ENCODE results near the gene SIGLEC1. TPM values are rescaled to one million over a fixed set of nuclear protein-coding genes. Genes with fewer than 3 reads are reported as not detected.

SIGLEC1 gene
- total RNA-seq, 1 donor from 2014 or later, result 53.6 TPM

DNA sequence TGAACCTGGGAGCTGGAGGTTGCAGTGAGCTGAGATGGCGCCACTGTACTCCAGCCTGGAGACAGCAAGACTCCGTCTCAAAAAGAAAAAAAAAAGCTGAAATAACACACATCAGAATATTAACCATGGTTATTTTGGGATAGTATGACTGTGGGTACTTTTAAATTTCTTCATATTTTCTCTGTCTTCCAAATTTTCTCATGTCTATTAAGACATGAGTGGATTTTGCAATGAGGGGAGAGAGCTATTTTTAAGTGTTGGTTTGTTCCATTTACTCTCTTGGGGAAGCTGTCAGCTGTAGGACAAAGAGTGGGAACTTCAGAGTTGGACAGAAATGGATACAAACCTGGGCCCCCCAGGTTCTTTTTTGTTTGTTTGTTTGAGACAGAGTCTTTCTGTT is 44.9 kb upstream of the SIGLEC1 start:
- Histone ChIP-seq H3K27me3 (no peaks in the 10 kb centered on the region), H3K9me3 (no peaks in the 10 kb centered on the region), H3K4me1 (peaks cover 12% of the 10 kb centered on the region), H3K27ac (no peak overlapping the region), H3K36me3 (peaks cover 8% of the 10 kb centered on the region), H3K4me3 (no peak overlapping the region)
- TF ChIP-seq, protein P1, sequence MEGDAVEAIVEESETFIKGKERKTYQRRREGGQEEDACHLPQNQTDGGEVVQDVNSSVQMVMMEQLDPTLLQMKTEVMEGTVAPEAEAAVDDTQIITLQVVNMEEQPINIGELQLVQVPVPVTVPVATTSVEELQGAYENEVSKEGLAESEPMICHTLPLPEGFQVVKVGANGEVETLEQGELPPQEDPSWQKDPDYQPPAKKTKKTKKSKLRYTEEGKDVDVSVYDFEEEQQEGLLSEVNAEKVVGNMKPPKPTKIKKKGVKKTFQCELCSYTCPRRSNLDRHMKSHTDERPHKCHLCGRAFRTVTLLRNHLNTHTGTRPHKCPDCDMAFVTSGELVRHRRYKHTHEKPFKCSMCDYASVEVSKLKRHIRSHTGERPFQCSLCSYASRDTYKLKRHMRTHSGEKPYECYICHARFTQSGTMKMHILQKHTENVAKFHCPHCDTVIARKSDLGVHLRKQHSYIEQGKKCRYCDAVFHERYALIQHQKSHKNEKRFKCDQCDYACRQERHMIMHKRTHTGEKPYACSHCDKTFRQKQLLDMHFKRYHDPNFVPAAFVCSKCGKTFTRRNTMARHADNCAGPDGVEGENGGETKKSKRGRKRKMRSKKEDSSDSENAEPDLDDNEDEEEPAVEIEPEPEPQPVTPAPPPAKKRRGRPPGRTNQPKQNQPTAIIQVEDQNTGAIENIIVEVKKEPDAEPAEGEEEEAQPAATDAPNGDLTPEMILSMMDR (IDR thresholded peaks at IDR 0.05), result no peak
- ATAC-seq (no peak), DNase-seq (no peak)
- intact Hi-C loops (cut with DNase I), result no loop called here

DNA sequence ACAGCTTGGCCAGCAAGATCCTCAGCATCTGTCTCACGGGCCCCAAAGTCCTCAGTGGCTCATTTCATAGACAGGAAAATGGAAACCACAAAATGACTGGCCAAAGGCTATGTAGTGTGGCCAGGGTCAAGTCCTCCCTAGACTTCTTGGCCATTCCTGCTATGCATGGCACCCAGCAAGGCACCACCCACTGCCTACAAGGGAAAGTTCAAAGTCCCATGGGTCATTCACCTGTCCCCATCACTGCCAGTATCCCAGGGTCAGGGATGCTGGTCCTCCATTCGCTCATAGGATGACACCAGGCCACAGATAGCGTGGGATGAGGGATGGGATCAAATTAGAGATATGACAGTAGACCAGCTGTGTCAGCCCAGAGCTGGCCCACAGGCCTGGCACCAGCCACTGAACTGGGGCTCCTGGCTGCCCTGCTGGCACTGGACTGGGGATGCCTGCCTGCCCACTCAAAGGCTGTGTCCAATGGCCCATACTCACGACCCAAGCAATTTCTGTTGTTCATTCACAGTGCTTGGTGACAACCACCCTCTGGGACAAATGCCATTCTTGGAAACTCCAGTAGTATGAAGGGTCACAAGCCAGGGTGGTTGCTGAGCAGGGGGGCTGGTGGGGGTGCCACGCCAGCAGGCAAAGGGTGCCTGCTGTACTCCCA is 43.5 kb upstream of the SIGLEC1 start:
- Histone ChIP-seq H3K9me3 (no peaks in the 10 kb centered on the region), H3K36me3 (peaks cover 4% of the 10 kb centered on the region), H3K4me3 (no peak overlapping the region), H3K4me1 (peaks cover 12% of the 10 kb centered on the region), H3K27me3 (no peaks in the 10 kb centered on the region), H3K27ac (no peak overlapping the region)
- TF ChIP-seq, protein P1 (IDR thresholded peaks at IDR 0.05), result no peak
- no peak for ATAC-seq
- intact Hi-C loops (cut with DNase I), result no loop called here
- DNase-seq, result no peak

DNA sequence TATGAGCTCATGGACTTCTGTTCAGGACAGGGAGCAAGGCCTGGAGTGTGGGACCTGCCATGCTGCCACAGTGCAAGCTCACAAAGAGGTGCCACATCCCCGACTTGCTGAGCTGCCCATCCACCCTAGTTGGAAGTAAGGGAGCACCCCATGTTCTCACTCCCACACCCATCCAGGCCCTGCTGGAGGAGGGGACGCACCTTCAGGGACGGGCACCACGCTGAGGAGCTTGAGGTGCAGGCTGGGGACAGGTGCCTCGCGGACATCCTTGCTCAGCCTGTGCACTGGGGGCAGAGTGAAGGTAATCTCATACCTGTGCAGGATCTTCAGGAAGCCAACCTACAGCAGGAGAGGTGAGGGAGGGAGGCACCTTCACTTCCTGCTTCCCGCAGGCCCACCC is 42.9 kb upstream of the SIGLEC1 start:
- Histone ChIP-seq H3K4me3 (no peak overlapping the region), H3K9me3 (no peaks in the 10 kb centered on the region), H3K4me1 (peaks cover 12% of the 10 kb centered on the region), H3K27me3 (no peaks in the 10 kb centered on the region), H3K36me3 (peaks cover 4% of the 10 kb centered on the region), H3K27ac (no peak overlapping the region)
- ATAC-seq, result no peak
- intact Hi-C loops (cut with DNase I), result no loop called here
- TF ChIP-seq, protein P1 (IDR thresholded peaks at IDR 0.05), result no peak
- DNase-seq, result no peak

DNA sequence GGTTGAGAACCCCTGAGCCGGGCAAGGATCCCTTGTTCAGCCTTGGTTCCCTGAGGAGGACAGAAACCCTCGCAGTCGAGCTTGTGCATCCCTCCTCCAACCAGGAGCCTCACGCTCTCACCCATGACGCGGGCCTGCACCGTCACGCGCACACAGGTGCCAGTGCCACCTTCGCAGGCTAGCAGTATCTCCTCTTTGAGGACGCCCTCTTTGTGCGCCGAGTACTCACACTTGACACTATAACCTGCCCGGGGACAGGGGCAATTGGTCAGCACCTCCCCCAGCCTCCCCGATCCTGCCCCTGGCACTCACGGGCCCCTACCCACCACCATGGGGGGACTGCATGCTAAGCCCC is 41.9 kb upstream of the SIGLEC1 start:
- ATAC-seq, result no peak
- H3K27ac ChIP-seq, result no peak overlapping the region

DNA sequence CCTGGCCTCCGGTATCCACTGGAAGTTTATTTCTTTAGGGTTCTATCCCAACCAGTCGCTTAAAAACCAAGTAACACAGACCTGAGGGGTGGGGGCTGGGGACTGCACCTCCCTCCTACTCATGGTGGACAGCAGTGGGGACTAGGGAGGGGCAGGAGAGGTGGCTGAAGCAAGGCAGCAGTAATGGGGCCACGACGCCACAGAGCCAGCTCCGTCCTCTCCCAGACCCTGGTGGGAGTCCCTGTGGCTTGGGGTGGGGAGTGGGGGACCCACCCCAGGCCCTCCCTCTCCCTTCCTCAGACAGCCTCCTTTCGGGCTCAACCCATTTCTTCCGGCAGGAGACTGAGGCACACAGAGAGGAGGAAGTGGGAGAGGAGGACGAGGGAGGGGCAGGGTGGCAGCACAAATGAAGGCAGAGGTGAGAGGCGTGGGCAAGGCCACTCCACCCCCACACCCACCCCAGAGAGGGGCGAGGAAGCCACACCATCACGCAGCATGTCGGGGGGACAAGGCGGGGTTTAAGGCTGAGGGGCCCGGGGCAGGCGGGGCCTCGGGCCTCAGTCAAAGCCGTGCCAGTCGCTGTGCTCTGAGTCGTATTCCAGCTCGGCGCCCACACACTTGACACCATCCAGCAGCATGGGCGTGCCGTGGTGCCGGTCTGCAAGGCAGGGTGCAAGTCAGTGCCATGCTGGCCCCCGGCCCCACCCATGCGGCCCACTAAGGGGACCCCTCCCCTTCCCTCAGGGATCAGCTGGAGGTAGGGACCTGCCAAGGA is 41.3 kb upstream of the SIGLEC1 start:
- Histone ChIP-seq H3K36me3 (peaks cover 4% of the 10 kb centered on the region), H3K4me3 (no peak overlapping the region), H3K27ac (no peak overlapping the region), H3K27me3 (peaks cover 13% of the 10 kb centered on the region), H3K9me3 (no peaks in the 10 kb centered on the region), H3K4me1 (peaks cover 12% of the 10 kb centered on the region)
- no peak for DNase-seq
- ATAC-seq, result peak; percentile 4
- intact Hi-C loops (cut with DNase I), result no loop called here
- TF ChIP-seq, protein P1 (IDR thresholded peaks at IDR 0.05), result no peak

More for the DNA sequence above, 41.9 kb upstream of the SIGLEC1 start:
- Histone ChIP-seq H3K27me3 (peaks cover 10% of the 10 kb centered on the region), H3K9me3 (no peaks in the 10 kb centered on the region), H3K36me3 (peaks cover 4% of the 10 kb centered on the region), H3K4me1 (peaks cover 12% of the 10 kb centered on the region), H3K4me3 (no peak overlapping the region)
- TF ChIP-seq, protein P1 (IDR thresholded peaks at IDR 0.05), result no peak
- no peak for DNase-seq
- intact Hi-C loops (cut with DNase I), result no loop called here
